ENCODE measurements around the gene HOXD10.

Gene HOXD10

GRCh38 chr2:176097820-176098365 lies 18.7 kb upstream of the HOXD10 start (continued):
- TF ChIP-seq CSRNP3 (CRISPR knock-in tag; IDR thresholded peaks at IDR 0.05) = no peak
- no peak for TF ChIP-seq BACH2 (CRISPR knock-in tag; IDR thresholded peaks at IDR 0.05; ENCODE audit: borderline replicate concordance)

- ATAC-seq = peak; percentile 23
- no peak for TF ChIP-seq CSDC2 (CRISPR knock-in tag; IDR thresholded peaks at IDR 0.05)
- no peak for TF ChIP-seq CREB5 (CRISPR knock-in tag; IDR thresholded peaks at IDR 0.05; ENCODE audit: low read depth)
- no peak for TF ChIP-seq ARNTL (CRISPR knock-in tag; IDR thresholded peaks at IDR 0.05; ENCODE audit: borderline replicate concordance, low read depth)
- no peak for TF ChIP-seq ZC3H10 (CRISPR knock-in tag; IDR thresholded peaks at IDR 0.05)
Observed at GRCh38 chr2:176098366-176099158, 18.0 kb upstream of the HOXD10 start.

GRCh38 chr2:176099159-176099727 lies 17.3 kb upstream of the HOXD10 start:
- TF ChIP-seq BACH2 (CRISPR knock-in tag; IDR thresholded peaks at IDR 0.05; ENCODE audit: borderline replicate concordance) (no peak), ISL1 (CRISPR knock-in tag; IDR thresholded peaks at IDR 0.05) (no peak), GLIS3 (CRISPR knock-in tag; IDR thresholded peaks at IDR 0.05) (no peak), TOX (CRISPR knock-in tag; IDR thresholded peaks at IDR 0.05; ENCODE audit: borderline replicate concordance) (no peak), ZFP30 (CRISPR knock-in tag; IDR thresholded peaks at IDR 0.05) (no peak), TSHZ2 (CRISPR knock-in tag; IDR thresholded peaks at IDR 0.05) (no peak), ZNF565 (CRISPR knock-in tag; conservative IDR thresholded peaks at IDR 0.05; ENCODE audit: low read depth) (no peak), CSDC2 (CRISPR knock-in tag; IDR thresholded peaks at IDR 0.05) (no peak), OSR1 (CRISPR knock-in tag; IDR thresholded peaks at IDR 0.05) (no peak), CREB5 (CRISPR knock-in tag; IDR thresholded peaks at IDR 0.05; ENCODE audit: low read depth) (no peak), ZFP3 (CRISPR knock-in tag; IDR thresholded peaks at IDR 0.05) (no peak), POU6F1 (CRISPR knock-in tag; IDR thresholded peaks at IDR 0.05; ENCODE audit: borderline replicate concordance, low read depth) (no peak), ZNF70 (CRISPR knock-in tag; IDR thresholded peaks at IDR 0.05) (no peak), ZC3H10 (CRISPR knock-in tag; IDR thresholded peaks at IDR 0.05) (no peak), CSRNP3 (CRISPR knock-in tag; IDR thresholded peaks at IDR 0.05) (no peak), SNAI2 (CRISPR knock-in tag; IDR thresholded peaks at IDR 0.05) (no peak), ARNTL (CRISPR knock-in tag; IDR thresholded peaks at IDR 0.05; ENCODE audit: borderline replicate concordance, low read depth) (no peak)
- no peak for ATAC-seq
